GM18511 (cell line): ENCODE measurements around the gene UTS2R.

ENCODE experiments used
- ATAC-seq: cut with Tn5 transposase; IDR thresholded peaks from one replicate; pipeline ENCODE4 v1.9.1; 2021; ENCODE audit warnings: mild to moderate bottlenecking, moderate library complexity; ENCODE audit not compliant: unreplicated experiment

Gene UTS2R

DNA sequence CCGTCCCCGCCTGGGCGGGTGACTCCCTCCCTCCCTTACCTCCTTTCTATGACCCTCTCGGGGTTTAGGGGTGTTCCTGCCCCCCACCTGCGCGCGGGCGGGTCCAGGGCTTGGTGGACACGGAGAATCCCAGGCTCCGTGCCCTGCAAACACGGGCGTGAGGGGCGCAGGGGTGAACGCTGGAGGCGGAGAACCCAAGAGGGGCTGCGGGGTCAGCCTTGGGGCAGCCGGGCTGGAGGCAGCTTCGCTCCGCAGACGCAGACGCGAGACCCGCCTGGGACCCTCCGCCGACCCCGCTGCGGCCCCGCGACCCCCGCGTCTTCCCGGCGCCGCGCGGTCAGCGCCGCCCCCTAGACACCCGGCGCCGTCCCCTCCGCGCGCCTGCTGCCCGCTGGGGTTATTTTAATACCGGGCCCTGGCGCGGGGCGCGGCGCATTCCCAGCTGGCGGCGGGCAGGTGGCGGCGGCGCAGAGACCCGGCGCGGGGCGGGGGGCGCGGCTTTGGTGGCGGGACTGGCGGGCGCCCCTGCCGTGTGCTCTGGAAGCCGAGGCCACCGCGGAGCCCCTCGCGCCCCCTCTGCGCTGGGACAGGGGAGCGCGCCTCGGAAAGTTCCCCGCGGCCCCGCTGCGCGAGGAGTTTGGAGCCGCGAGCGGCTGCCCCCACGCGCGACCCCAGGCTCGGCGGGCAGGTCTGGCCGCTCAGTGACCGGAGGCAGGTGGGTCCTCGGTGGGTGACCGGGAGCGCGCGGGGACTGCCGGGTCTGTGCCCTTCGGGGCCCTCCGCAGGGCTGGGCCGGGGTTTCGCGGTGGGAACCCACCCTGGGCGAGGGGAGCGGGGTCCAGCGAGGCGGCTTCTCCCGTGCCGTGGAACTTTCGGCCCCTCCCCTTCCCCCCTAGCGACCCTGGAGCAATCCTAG lies at the start of gene UTS2R:
Gene UTS2R (plus strand): TSS at position 433 of the 916 bp plus-strand sequence. CDS start 2,560 bp downstream, outside the sequence.
- ATAC-seq: no peak

- ATAC-seq: no peak
Observed at GRCh38 chr17:82321947-82322466, 49.6 kb upstream of the UTS2R start.

GRCh38 chr17:82322526-82323453 lies 48.8 kb upstream of the UTS2R start:
- no peak for ATAC-seq

DNA sequence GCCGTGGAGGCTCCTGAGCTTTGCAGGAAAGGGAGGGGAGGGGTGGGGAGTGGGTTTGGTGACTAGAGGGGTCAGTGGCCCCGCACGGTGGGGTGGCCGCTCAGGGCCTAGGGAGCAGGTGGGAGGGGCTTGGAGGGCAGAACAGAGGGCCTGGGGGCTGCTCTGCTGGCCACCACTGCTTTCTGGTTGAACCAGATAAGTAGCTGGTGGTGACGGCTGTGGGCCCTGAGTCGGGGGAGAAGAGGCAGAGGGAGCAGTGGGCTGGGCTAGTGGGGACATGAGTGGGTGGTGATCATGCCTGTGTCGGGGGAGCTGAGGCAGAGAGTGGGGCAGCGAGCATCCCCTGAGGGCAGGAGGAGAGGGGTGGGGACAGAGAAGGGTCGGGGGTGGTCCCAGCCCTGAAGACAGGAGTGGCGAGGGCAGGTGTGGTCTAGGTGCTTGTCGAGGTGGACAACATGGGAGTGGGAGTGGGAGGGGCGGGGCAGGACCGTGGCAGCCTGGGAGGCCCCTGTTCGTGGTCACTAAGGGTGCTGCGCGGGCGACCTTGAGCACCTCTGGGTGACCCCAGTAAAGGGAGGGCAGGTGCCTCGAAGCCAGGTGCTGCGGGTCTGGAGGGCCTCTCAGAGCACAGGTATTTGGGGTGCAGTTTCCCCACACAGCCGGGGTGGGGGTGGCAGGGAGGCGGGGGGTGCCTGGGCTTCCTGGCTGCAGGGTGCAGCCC lies 47.9 kb upstream of the UTS2R start:
- no peak for ATAC-seq

DNA sequence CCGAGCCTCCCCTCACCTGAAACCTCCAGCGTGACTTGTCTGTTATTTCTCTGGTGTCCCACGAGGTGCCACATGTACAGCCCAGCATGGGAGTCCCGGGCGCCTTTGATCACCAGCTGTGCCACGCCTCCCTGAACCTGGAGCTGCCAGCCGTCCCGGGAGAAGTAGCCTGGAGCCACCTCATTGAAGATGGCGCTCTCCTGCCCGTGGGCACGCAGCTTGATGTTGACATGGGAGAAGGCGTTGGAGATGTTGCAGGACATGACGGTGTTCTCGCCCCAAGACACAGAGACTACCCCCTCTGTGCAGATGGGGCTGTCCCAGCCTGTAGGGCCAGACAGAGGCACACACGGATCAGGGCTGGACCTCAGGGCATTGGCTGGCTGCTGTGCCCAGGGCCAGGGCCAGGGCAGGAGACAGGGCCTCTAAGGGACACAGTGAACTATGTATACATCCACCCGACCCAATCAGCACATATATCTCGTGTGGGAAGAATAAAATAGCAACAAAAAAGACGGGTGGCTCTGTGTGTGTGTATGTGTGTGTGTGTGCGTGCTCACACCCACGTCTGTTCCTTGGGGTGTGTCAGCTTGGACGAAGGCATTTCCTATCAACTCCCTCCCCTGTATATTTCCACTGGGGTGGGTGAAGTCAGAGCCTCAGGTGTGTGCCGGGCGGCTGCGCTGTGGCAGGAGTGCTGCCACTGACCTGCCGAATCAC lies 46.8 kb upstream of the UTS2R start:
- no peak for ATAC-seq

- no peak for ATAC-seq
Observed at GRCh38 chr17:82325286-82326180, 46.0 kb upstream of the UTS2R start.

DNA sequence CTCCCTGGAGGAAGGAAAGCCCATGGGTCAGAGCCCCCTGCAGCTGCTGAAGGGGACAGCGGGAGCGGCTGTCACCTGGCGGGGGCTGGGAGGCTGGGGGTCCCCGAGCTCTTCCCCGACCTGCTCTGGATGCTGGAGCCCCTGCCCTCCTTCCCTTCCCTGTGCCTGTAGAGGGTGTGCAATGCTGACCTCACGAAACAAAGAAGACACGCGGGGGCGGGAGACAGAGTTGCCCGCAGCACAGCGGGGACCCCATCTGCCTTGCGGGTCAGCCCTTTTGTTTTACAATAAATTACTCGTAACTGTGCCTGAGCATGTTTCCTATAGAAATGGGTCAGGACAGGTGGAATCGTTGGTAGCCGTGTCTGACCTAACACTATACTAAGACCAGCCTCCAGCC lies 44.3 kb upstream of the UTS2R start:
- ATAC-seq: no peak

DNA sequence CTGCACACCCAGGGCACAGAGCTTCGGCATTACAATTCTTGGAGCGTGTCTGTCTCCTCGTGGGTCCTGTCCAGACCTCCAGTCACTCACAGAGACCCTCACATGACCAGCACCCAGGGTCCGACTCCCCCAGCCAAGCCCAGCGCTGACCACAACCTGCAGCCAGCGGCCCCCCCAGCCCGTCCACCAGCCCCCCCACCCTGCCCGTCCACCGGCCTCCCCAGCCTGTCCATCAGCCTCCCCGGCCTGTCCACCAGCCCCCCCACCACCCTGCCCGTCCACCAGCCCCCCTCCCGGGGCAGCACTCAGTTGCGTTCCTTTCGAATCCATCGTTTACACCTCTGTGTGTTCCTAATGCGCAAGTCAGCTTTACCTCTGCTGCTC lies 43.8 kb upstream of the UTS2R start:
- ATAC-seq: no peak

DNA sequence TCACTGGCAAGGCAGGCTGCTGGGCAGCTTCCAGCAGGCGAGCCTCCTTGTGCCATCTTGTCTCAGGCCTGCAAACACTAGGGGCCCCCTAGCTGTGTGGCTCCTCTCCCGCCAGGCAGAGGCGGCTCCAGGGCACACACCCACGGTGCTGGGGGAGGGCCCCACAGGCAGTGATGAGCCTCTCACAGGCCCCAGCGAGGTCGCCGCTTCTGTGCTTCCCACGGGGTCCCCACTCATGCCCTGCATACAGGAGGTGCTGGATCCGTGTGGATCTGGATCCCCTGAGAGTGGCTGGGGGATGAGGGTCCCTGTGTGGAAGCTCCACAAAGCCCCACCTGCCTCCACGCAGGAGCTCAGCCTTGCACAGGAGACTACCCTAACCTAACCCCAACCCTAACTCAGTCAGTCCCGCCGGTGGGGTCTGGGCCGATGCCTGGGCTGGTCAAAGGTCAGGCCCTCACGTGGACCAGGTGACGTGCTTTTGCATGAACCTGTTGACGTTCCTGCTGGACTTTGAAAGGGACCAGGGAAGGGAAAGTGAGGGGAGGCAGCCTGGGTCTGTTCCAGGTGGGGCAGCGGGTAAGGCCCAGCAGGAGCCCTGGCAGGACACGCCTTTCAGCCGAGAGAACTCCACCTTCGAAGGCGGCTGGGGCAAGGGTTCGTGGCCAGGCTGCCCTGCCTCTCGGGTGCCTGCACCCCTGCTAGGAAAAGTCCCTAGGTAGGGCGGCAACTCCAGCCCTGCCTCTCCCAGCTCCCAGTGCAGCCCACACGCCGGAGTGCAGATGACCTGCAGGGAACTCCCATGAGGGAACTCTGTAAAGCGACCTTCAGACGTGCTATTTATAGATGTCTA lies 43.2 kb upstream of the UTS2R start:
- no peak for ATAC-seq

- ATAC-seq: no peak
Observed at GRCh38 chr17:82328994-82329507, 42.5 kb upstream of the UTS2R start.

- ATAC-seq: no peak
Observed at GRCh38 chr17:82329683-82330321, 41.8 kb upstream of the UTS2R start.

DNA sequence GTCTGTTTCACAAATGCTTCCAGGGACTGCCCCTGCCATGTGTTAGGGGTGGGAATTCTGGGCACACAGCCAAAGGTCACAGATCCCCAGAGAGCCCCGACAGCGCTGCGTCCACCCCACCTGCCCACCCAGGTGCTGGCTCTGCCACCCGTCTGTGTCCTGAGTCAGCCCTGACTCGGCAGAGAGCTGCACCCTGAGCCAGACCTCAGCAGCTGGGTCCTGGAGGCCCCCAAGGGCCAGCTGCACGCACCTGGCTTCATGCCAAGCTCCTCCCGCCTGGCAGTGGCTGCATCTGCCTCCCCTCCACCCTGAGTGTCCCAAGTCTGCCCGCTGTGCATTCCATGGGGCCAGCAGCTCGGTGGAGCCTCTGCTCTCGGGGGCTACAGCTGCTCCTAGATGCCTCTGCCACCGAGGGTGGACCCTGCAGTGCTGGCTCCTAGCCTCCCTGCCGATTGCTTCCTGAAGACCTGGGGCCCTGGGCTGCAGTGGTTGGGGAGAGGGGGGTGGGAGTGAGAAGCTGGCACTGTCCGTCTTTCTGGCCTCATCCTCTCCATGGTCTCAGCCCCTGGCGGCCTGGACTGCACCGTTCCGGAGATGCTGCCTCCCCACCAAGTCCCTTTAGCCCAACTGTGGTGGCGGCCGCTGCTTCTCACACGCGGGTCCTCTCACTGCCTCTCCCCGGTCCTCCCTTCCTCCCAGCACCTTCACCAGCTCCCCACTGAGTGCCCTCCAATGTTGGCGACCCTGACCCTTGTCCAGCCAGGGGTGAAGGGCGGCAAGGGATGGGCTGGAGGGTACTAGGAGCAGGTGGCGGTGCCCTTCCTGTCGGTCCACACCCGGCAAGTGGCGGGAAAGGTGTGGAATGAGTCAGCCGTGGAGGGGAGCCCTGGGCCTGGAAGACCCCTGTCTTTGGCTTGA lies 41.0 kb upstream of the UTS2R start:
- ATAC-seq: no peak

DNA sequence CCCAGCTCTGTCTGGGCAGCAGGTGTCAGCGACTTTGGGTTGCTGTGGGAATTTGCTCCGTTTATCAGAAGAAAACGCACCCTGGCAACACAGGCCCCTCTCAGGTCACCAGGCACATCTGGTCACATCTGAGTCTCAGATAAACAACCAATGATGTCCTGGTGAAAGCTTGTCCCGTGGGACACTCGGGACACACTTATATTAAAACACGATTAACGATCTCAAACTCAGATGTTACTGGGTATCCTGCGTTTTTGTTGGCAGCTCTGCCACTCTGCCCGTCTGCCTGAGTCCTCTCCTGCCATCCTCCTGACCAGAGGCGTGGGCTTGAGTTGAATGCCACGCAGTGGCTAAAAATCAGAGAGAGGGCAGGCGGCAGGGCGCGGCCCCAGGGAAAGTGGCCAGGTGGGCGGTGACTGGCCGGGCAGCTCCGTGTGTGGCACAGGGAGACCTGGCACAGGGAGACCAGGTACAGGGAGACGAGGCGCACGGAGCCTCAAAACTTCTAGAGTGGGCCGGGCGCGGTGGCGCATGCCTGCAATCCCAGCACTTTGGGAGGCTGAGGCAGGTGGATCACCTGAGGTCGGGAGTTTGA lies 40.1 kb upstream of the UTS2R start:
- ATAC-seq: no peak

DNA sequence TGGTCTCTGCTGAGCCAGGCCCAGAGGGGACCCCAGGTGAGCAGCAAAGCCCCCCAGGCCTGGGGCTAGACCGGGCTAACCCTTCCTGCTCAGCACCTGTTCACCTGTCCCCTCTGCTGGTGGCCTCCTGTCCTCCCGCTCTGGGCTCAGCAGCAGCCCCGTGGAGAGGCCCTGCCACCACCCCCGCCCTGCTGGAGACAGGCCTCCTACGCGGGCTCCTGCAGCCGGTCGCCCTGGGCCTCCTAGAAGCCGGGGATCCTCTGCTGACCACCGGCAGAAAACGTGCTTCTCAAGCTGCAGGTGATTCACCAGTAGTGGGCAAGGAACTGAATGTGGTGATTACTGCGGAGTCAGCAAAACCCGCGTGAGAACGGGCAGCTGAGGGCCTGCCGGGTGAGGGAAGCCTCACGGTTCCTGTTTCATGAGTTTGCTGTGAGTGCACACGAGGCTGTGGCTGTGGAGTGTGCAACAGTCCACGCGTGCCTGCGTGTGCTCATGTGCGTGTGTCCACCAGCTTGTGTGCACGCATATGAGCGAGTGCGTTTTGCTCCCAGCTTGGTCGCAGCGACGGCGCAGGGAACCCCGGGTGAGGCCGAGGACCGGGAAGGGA lies 38.8 kb upstream of the UTS2R start:
- ATAC-seq: no peak

DNA sequence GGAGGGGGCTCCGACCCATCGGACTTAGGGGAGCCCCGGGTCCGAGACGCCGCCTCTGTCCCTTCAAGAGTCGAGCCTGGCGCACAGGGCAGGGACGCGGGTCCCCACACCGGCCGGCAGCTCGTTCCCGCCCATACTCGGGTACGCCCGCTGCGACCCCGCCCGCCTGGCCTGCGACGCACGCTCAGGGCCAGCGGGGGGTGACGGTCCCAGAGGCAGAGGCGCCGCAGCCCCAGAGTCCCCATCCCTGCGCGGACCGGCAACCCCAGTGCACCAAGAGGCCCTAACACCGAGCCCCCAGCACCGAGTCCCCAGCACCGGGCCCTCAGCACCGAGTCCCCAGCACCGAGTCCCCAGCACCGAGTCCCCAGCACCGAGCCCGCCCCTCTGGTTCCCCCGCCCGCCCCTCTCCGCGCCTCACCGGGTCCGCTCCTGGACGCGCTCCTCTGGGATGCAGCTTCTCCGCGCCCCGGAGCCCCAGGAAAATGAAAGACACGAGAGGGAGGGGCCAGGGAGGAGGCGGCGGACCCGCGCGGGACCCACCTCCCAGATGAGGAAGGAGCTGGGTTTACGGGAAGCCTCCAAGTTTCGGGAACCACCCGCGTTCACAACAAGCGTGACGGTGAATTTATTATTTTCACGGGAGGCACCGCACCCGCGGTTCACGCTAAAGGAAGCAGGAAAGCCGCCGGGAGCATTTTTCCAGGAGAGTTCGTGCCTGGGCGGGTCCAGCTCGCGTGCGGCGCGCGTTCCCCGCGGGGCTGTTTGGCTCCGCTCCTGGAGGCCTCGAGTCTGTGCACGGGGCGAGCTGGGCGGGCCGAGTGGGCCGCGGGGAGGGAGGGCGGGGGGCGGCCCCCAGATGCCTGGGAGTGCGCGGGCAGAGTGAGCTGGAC lies 38.0 kb upstream of the UTS2R start, which contains the start of gene SECTM1:
Gene SECTM1 (minus strand): TSS at position 488 of the 893 bp plus-strand sequence. CDS start 6,526 bp downstream, outside the sequence.
- no peak for ATAC-seq
